ENCODE results near the gene ZNF234. TPM values are rescaled to one million over a fixed set of nuclear protein-coding genes. Genes with fewer than 3 reads are reported as not detected.

The ZNF234 gene
- total and polyA plus RNA-seq, 2 of the 8 experiments (the other 6 are each of a cell fraction or from before 2014, with no cell fraction given), result 1.9 to 12.3 TPM

DNA sequence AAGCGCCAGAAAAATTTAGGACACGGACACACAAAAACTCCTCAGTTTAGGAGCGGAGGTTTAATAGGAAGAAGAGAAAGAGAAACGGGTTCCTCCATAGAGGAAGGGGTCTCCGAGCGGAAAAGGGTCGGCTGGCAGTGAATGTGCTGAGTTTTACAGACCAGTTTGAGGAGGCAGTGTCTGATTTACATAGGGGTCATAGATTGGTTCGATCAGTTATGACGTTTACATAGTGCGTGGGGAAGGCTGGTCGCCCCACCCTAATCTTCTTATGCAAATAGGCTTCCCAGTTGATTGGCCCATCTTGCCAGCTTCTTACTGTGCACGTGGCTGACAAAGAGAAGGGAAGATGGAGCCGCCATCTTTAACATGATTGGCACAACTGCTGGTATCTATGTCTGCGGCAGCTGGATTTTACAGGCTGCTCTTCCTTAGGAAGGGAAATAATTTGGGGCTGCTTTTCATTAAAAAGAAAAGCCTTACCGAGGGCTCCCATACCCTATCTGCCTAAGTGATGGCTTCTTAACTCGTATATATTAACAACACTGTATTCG is 29.4 kb upstream of the ZNF234 start (continued):
- TF ChIP-seq, protein P1, sequence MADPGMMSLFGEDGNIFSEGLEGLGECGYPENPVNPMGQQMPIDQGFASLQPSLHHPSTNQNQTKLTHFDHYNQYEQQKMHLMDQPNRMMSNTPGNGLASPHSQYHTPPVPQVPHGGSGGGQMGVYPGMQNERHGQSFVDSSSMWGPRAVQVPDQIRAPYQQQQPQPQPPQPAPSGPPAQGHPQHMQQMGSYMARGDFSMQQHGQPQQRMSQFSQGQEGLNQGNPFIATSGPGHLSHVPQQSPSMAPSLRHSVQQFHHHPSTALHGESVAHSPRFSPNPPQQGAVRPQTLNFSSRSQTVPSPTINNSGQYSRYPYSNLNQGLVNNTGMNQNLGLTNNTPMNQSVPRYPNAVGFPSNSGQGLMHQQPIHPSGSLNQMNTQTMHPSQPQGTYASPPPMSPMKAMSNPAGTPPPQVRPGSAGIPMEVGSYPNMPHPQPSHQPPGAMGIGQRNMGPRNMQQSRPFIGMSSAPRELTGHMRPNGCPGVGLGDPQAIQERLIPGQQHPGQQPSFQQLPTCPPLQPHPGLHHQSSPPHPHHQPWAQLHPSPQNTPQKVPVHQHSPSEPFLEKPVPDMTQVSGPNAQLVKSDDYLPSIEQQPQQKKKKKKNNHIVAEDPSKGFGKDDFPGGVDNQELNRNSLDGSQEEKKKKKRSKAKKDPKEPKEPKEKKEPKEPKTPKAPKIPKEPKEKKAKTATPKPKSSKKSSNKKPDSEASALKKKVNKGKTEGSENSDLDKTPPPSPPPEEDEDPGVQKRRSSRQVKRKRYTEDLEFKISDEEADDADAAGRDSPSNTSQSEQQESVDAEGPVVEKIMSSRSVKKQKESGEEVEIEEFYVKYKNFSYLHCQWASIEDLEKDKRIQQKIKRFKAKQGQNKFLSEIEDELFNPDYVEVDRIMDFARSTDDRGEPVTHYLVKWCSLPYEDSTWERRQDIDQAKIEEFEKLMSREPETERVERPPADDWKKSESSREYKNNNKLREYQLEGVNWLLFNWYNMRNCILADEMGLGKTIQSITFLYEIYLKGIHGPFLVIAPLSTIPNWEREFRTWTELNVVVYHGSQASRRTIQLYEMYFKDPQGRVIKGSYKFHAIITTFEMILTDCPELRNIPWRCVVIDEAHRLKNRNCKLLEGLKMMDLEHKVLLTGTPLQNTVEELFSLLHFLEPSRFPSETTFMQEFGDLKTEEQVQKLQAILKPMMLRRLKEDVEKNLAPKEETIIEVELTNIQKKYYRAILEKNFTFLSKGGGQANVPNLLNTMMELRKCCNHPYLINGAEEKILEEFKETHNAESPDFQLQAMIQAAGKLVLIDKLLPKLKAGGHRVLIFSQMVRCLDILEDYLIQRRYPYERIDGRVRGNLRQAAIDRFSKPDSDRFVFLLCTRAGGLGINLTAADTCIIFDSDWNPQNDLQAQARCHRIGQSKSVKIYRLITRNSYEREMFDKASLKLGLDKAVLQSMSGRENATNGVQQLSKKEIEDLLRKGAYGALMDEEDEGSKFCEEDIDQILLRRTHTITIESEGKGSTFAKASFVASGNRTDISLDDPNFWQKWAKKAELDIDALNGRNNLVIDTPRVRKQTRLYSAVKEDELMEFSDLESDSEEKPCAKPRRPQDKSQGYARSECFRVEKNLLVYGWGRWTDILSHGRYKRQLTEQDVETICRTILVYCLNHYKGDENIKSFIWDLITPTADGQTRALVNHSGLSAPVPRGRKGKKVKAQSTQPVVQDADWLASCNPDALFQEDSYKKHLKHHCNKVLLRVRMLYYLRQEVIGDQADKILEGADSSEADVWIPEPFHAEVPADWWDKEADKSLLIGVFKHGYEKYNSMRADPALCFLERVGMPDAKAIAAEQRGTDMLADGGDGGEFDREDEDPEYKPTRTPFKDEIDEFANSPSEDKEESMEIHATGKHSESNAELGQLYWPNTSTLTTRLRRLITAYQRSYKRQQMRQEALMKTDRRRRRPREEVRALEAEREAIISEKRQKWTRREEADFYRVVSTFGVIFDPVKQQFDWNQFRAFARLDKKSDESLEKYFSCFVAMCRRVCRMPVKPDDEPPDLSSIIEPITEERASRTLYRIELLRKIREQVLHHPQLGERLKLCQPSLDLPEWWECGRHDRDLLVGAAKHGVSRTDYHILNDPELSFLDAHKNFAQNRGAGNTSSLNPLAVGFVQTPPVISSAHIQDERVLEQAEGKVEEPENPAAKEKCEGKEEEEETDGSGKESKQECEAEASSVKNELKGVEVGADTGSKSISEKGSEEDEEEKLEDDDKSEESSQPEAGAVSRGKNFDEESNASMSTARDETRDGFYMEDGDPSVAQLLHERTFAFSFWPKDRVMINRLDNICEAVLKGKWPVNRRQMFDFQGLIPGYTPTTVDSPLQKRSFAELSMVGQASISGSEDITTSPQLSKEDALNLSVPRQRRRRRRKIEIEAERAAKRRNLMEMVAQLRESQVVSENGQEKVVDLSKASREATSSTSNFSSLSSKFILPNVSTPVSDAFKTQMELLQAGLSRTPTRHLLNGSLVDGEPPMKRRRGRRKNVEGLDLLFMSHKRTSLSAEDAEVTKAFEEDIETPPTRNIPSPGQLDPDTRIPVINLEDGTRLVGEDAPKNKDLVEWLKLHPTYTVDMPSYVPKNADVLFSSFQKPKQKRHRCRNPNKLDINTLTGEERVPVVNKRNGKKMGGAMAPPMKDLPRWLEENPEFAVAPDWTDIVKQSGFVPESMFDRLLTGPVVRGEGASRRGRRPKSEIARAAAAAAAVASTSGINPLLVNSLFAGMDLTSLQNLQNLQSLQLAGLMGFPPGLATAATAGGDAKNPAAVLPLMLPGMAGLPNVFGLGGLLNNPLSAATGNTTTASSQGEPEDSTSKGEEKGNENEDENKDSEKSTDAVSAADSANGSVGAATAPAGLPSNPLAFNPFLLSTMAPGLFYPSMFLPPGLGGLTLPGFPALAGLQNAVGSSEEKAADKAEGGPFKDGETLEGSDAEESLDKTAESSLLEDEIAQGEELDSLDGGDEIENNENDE (IDR thresholded peaks at IDR 0.05; ENCODE audit: insufficient replicate concordance, low read length), result no peak
- TF ChIP-seq HDAC6 (IDR thresholded peaks at IDR 0.05; ENCODE audit: low read depth, low read length), result no peak
- no peak; the same call in 1 of the 2 replicates for TF ChIP-seq CHD1 (IDR thresholded peaks at IDR 0.05; ENCODE audit: low read depth, low read length)
- no peak for TF ChIP-seq TEAD4 (IDR thresholded peaks at IDR 0.05; ENCODE audit: low read depth, low read length)
- no peak for TF ChIP-seq GTF2F1 (IDR thresholded peaks at IDR 0.05; ENCODE audit: borderline replicate concordance, low read depth, low read length)
- TF ChIP-seq BRCA1 (IDR thresholded peaks at IDR 0.05; ENCODE audit: low read depth, low read length), result no peak
- no peak for TF ChIP-seq ZNF274 (IDR thresholded peaks at IDR 0.05; ENCODE audit: borderline replicate concordance, extremely low read depth, low read length)
- TF ChIP-seq CEBPB (IDR thresholded peaks at IDR 0.05; ENCODE audit: low read depth, low read length), result no peak
- TF ChIP-seq, protein P2, sequence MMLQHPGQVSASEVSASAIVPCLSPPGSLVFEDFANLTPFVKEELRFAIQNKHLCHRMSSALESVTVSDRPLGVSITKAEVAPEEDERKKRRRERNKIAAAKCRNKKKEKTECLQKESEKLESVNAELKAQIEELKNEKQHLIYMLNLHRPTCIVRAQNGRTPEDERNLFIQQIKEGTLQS (IDR thresholded peaks at IDR 0.05; ENCODE audit: insufficient read depth, low read depth, low read length), result no peak
- no peak for TF ChIP-seq NANOG (IDR thresholded peaks at IDR 0.05; ENCODE audit: insufficient read depth, low read depth, low read length, poor library complexity, severe bottlenecking)
